NCI-H2227 (cell line): Measurements from ENCODE around the gene TFAP2B.

ENCODE experiments used
- DNase-seq: peaks from one replicate; lab custom pipeline; 2025; ENCODE audit not compliant: unreplicated experiment; lab: John Stamatoyannopoulos, UW

Gene TFAP2B

GRCh38 chr6:50824552-50824951 is 5.9 kb downstream of the TFAP2B start:
- no peak for DNase-seq

DNA sequence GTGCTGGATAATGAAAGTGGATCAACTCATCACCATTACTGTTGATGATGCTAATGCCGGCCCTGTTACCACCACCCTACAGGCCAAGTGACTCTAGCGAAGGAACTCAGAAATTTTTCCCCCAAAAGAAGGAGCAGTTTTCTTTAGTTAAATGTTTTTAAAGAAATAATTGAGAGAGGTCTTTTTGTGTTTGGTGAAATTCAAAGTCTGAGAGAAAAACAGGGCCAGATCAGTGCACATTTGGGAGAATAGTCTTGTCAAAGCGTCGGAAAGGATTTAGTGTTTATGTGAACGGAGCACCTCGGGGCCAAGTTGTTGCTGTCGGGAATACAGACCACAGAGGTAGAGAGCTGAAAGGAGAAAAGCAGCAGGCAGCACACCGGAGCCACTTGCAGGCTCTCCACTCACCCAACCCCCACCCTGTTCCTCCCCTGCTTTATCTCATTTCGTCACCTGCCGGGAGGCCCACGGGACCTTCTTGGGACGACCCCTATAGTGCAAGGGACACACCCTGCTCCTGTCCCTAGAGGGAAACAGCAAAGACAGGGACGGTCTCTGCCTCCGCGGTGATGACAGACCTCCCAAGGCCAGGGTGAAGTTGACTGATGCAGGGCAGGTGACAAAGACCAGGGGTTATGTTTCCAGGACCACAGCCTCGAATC is 6.8 kb downstream of the TFAP2B start:
- DNase-seq = no peak

DNA sequence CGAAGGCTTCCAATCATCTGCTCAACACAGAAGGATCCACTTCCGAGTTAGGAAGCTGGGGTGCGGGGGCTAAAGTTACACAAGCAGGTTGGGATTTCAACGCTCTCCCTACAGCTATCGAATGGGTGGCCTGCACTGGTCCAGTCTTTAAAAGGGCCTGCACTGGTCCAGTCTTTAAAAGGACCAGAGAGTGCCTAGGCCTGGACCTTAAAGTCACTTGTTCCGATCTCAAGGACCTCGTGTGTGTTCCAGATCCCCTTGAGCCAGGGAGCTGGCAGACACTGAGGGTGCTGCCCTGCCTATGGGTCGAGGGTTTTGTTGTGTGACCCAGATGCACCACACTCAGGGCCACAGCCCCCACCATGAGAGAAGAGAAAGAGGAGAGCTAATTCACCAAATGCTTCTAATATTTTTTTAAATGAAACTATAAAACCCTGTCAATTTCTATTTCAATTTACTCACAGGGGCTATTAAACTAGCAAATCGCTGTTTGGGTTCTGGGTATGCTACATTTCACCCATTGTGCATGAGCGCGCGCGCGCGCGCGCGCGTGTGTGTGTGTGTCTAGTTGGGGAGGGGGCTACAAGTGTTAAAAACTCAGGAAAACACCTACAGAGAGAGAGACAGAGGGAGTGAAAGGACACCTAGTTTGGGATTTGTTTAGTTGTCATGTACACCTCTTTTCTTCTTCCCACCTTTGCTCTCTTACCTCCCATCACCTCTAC is 7.5 kb downstream of the TFAP2B start:
- no peak for DNase-seq

DNA sequence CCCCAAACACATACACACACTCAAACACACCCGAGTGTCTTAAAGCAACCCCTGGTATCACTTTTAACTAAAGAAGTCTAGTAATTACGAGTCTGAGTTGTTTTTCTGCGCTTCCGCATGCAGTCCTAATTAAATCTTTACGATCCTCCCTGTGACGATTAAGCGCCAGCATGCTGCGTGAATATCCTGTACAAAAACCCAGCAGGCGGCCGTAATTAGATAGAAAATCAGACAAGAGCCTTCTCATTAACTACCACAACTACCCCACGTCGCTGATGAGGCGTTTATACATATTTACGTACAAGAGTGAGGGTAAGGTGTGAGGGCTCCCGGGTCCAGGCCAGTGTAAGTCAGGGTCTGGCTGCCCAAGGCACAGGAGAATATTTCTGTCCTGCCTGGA is 8.1 kb downstream of the TFAP2B start:
- no peak for DNase-seq

- DNase-seq = no peak
These were observed 10.4 kb downstream of the TFAP2B start for GRCh38 chr6:50829049-50829448.

- DNase-seq = no peak
These were observed 11.3 kb downstream of the TFAP2B start for GRCh38 chr6:50829898-50830444.

GRCh38 chr6:50831186-50831585 is 12.5 kb downstream of the TFAP2B start:
- DNase-seq = no peak

DNA sequence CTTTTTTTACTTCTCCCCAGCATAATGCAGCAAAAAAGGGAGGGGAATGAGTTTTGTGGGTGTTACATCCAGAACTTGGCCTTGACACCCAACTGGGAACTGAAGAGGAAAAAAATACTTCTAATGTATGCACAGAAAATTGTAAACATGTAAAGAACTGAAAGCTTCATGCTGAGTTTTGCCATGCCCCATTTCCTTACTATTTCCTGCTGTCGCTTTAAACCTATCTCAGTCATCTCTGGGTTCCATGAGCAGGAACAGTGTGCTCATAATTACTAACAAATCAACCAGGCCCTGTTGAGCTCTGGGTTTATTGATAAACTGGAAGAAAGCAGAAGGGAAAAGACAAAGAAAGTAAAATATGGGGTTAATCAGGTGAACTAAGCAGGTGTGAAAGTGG is 14.2 kb downstream of the TFAP2B start:
- no peak for DNase-seq

DNA sequence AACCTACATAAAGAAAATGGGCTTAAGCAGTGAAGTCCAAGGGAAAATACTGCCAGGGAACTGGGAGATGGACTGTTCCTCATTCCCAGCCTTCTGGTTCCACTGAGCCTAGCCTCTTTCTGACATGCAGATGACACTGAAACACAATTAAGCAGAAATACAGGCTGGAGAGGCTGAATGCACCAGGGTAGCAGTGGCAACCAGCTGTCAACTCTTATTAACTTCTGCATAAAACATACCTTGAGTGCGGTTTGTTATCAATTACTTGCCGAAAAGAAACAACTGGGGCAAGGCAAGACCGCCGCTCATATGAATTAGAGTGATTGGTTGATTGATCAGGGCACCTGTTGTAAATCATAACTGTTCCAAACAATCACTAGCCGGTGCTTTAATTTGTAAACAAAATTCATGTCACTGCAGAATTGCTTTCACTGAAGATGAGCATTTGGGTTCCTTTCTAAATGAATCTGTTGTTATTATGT is 16.3 kb downstream of the TFAP2B start:
- DNase-seq = no peak

- no peak for DNase-seq
These were observed 17.6 kb downstream of the TFAP2B start for GRCh38 chr6:50836231-50836630.

DNA sequence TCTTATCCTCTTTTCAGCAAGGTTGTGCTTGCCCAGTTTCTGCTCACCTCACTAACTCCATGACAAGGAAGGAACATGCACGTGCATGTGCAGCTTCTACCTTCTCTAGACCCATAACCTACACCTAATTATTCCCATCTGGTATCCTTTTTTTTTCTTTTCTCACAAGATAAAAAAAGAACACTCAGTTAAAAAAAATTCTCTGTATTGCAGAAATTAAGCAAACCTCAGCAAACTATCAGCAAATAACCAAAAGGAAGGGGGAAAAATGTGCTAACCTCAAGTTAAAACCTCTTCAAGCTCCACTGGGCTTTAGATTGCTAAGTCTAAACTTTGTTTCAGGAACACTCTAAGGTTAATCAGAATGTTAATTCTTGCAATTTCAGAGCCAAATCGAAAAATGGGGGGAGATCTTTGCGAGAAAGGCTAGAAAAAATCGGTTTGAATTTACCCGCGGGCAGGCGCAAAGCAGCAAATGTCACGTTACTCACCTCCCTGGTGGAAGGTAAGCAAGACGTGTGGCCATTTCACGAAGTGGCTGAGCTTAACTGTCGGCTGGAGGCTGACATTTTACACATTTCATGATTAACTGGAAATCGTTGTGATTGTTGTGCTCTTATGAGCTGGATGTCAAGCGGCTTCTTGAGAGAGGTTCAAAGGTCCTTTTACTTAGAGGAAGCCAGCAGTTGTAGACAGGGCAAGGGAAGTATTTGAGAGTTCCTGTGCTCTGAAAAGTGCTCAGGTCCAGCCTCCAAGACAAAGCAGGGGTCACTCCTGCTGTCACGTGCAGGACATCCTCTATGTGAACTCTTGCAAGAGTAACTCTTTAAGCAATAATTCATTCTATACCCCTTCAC is 19.1 kb downstream of the TFAP2B start:
- DNase-seq = no peak

- DNase-seq = no peak
These were observed 21.6 kb downstream of the TFAP2B start for GRCh38 chr6:50840112-50840810.

- no peak for DNase-seq
These were observed 22.1 kb downstream of the TFAP2B start for GRCh38 chr6:50840811-50841192.

- no peak for DNase-seq
These were observed 23.8 kb downstream of the TFAP2B start for GRCh38 chr6:50842446-50842845.

DNA sequence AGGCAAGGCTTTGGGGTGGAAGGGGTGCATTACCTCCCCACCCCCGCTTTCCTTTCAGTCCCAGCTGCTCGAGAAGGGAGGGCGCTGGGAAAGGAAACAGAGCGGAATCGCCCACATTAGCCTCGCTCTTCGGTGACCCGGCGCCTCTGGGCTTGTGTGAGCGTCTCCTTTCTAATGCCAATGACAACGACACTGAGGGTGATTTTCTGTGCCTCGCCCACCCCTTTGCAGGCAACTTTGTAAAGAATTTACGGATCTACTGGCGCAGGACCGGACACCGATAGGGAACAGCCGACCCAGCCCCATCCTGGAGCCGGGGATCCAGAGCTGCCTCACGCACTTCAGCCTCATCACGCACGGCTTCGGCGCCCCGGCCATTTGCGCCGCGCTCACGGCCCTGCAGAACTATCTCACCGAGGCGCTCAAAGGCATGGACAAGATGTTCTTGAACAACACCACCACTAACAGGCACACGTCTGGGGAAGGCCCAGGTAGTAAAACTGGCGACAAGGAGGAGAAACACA is 24.3 kb downstream of the TFAP2B start:
- no peak for DNase-seq

- DNase-seq = no peak
These were observed 25.2 kb downstream of the TFAP2B start for GRCh38 chr6:50843842-50844241.

GRCh38 chr6:50845499-50846143 is 26.9 kb downstream of the TFAP2B start:
- DNase-seq = no peak

GRCh38 chr6:50846144-50846851 is 27.6 kb downstream of the TFAP2B start:
- DNase-seq = no peak

- no peak for DNase-seq
These were observed 28.1 kb downstream of the TFAP2B start for GRCh38 chr6:50846852-50847155.
